H1 (cell line): ENCODE measurements around the gene BARHL2. TPM values are rescaled to one million over a fixed set of nuclear protein-coding genes. Genes with fewer than 3 reads are reported as not detected.

Experiments
- CTCF ChIA-PET: fragments of 300-600 bp; sonication (Branson Sonifier 250); formaldehyde crosslinking; loops from one replicate; lab custom pipeline; 2021; ENCODE audit not compliant: partially characterized antibody; lab: Charles Lee
- POLR2A ChIA-PET: fragments of 300-600 bp; sonication (Branson Sonifier 250); formaldehyde crosslinking; loops from one replicate; lab custom pipeline; 2021; ENCODE audit warnings: inconsistent platforms; ENCODE audit not compliant: partially characterized antibody; lab: Charles Lee
- DNase-seq, 2 experiments: peaks; one replicate each; pipeline versions ENCODE4 v3.0.0 to v3.0.0-alpha.2; 2010 to 2022; ENCODE audit warnings: low spot score in 2 of 2, low read depth in 1 of 2, mixed read lengths in 1 of 2
- FAIRE-seq: peaks from 2 replicates; lab custom pipeline; 2011; peaks lifted over from hg19 to GRCh38; lab: Jason Lieb, UNC
- H2AFZ ChIP-seq: 2 replicates; pipeline ENCODE4 v1.8.1; 2012; ENCODE audit warnings: low read length, inconsistent platforms
- H2AK5ac ChIP-seq: 2 replicates; pipeline ENCODE4 v1.6.1; 2013; ENCODE audit warnings: low read depth, low read length
- H2BK120ac ChIP-seq: replicated peaks from 2 replicates; pipeline ENCODE3; 2013; ENCODE audit warnings: low read depth, low read length, inconsistent platforms
- H2BK12ac ChIP-seq: 2 replicates; pipeline ENCODE4 v1.6.1; 2013; ENCODE audit warnings: low read depth, low read length
- H2BK15ac ChIP-seq: 2 replicates; pipeline ENCODE4 v1.6.1; 2013; ENCODE audit warnings: low read length
- H2BK20ac ChIP-seq: 2 replicates; pipeline ENCODE4 v1.6.1; 2013; ENCODE audit warnings: low read length
- H2BK5ac ChIP-seq: 2 replicates; pipeline ENCODE4 v1.6.1; 2013; ENCODE audit warnings: low read depth, low read length
- H3K14ac ChIP-seq: 2 replicates; pipeline ENCODE4 v1.6.1; 2013; ENCODE audit warnings: inconsistent platforms; ENCODE audit not compliant: insufficient read length
- H3K18ac ChIP-seq: 2 replicates; pipeline ENCODE4 v1.6.1; 2013; ENCODE audit warnings: low read length; ENCODE audit errors: extremely low read depth
- H3K23ac ChIP-seq: 2 replicates; pipeline ENCODE4 v1.6.1; 2013; ENCODE audit warnings: inconsistent platforms; ENCODE audit not compliant: insufficient read length
- H3K23me2 ChIP-seq: 2 replicates; pipeline ENCODE4 v1.6.1; 2013; ENCODE audit warnings: low read depth, low read length
- H3K27ac ChIP-seq: 2 replicates; pipeline ENCODE4 v1.6.1; 2011; ENCODE audit warnings: low read depth, low read length, inconsistent platforms
- H3K27me3 ChIP-seq, 4 experiments: replicated peaks in 1 of 4; 1 replicate in 1 of 4; 2 replicates in 3 of 4; pipeline versions ENCODE4 v1.6.1 to v1.8.1; 2011 to 2013; ENCODE audit warnings: low read length in 3 of 4, mild to moderate bottlenecking in 3 of 4, inconsistent platforms in 2 of 4, mixed read lengths in 2 of 4, moderate library complexity in 1 of 4; ENCODE audit not compliant: control insufficient read depth in 3 of 4, insufficient read depth in 3 of 4; ENCODE audit errors: extremely low read depth in 1 of 4
- H3K36me3 ChIP-seq, 4 experiments: 2 replicates each; pipeline versions ENCODE4 v1.6.1 to v1.8.1; 2011 to 2013; ENCODE audit warnings: mild to moderate bottlenecking in 4 of 4, low read length in 3 of 4, moderate library complexity in 2 of 4, control low read depth in 1 of 4, inconsistent platforms in 1 of 4; ENCODE audit not compliant: insufficient read depth in 4 of 4, control insufficient read depth in 2 of 4
- H3K4ac ChIP-seq: replicated peaks from 2 replicates; pipeline ENCODE3; 2013; ENCODE audit warnings: low read length, low read depth, mixed read lengths, inconsistent platforms; ENCODE audit not compliant: insufficient read length
- H3K4me1 ChIP-seq, 4 experiments: replicated peaks in 1 of 4; 1 replicate in 1 of 4; 2 replicates in 3 of 4; pipeline versions ENCODE4 v1.6.1 to v1.8.1; 2011 to 2013; ENCODE audit warnings: low read length in 3 of 4, inconsistent platforms in 2 of 4, mixed read lengths in 1 of 4; ENCODE audit not compliant: insufficient read depth in 4 of 4, control insufficient read depth in 3 of 4
- H3K4me2 ChIP-seq, 2 experiments: 2 replicates each; pipeline versions ENCODE4 v1.6.1 to v1.8.1; 2011 to 2013; ENCODE audit warnings: low read depth in 2 of 2, low read length in 2 of 2, control low read depth in 1 of 2, inconsistent platforms in 1 of 2, mild to moderate bottlenecking in 1 of 2; ENCODE audit not compliant: insufficient read depth in 1 of 2
- H3K4me3 ChIP-seq, 4 experiments: fragments of 200-600, 300-600 bp in 1 of 4; sonication (generic), shearing (Covaris generic), sonication (Bioruptor Twin) in 1 of 4; 2 replicates each; pipeline versions ENCODE4 v1.5.1 to v1.8.1; 2011 to 2016; ENCODE audit warnings: low read length in 4 of 4, low read depth in 3 of 4, control low read depth in 2 of 4, inconsistent platforms in 2 of 4, mild to moderate bottlenecking in 2 of 4, mixed read lengths in 1 of 4, moderate library complexity in 1 of 4; ENCODE audit not compliant: insufficient read depth in 2 of 4; ENCODE audit errors: extremely low read depth in 1 of 4
- H3K56ac ChIP-seq: replicated peaks from 2 replicates; pipeline ENCODE3; 2013; ENCODE audit warnings: low read depth, mild to moderate bottlenecking, mixed read lengths, low read length, inconsistent platforms; ENCODE audit not compliant: insufficient read length
- H3K79me1 ChIP-seq: 2 replicates; pipeline ENCODE4 v1.6.1; 2013; ENCODE audit warnings: low read depth, low read length, control low read depth
- H3K79me2 ChIP-seq, 2 experiments: 2 replicates each; pipeline versions ENCODE4 v1.6.1 to v1.8.1; 2012 to 2013; ENCODE audit warnings: low read length in 2 of 2, mild to moderate bottlenecking in 2 of 2, inconsistent platforms in 1 of 2; ENCODE audit not compliant: insufficient read depth in 2 of 2, control insufficient read depth in 1 of 2
- H3K9ac ChIP-seq, 4 experiments: replicated peaks in 1 of 4; 1 replicate in 1 of 4; 2 replicates in 3 of 4; pipeline versions ENCODE4 v1.6.1 to v1.8.1; 2011 to 2013; ENCODE audit warnings: low read depth in 3 of 4, low read length in 3 of 4, control low read depth in 2 of 4, mild to moderate bottlenecking in 2 of 4, moderate library complexity in 2 of 4, inconsistent platforms in 1 of 4; ENCODE audit errors: extremely low read depth in 1 of 4
- H3K9me3 ChIP-seq, 2 experiments: 2 replicates each; pipeline versions ENCODE4 v1.6.1 to v1.8.1; 2012 to 2013; ENCODE audit warnings: mild to moderate bottlenecking in 2 of 2, moderate library complexity in 2 of 2, control low read depth in 1 of 2, inconsistent platforms in 1 of 2, low read depth in 1 of 2, low read length in 1 of 2, mixed read lengths in 1 of 2; ENCODE audit not compliant: insufficient read depth in 2 of 2
- H4K20me1 ChIP-seq, 2 experiments: replicated peaks in 1 of 2; 2 replicates each; pipeline versions ENCODE3 to v1.8.1; 2011 to 2013; ENCODE audit warnings: inconsistent platforms in 2 of 2, low read length in 2 of 2, mild to moderate bottlenecking in 1 of 2; ENCODE audit not compliant: insufficient read depth in 2 of 2, control insufficient read depth in 1 of 2
- H4K5ac ChIP-seq: 2 replicates; pipeline ENCODE4 v1.6.1; 2013; ENCODE audit warnings: low read length, low read depth, mixed read lengths, inconsistent platforms; ENCODE audit not compliant: insufficient read length
- H4K8ac ChIP-seq: 2 replicates; pipeline ENCODE4 v1.8.0; 2013; ENCODE audit warnings: mild to moderate bottlenecking, moderate library complexity, low read length, inconsistent platforms; ENCODE audit not compliant: insufficient read depth; ENCODE audit errors: extremely low read depth
- H4K91ac ChIP-seq: replicated peaks from 2 replicates; pipeline ENCODE3; 2013; ENCODE audit warnings: low read length, mixed read lengths, inconsistent platforms; ENCODE audit not compliant: insufficient read length
- BCL11A ChIP-seq, 2 experiments: IDR thresholded peaks; one replicate each; pipeline ENCODE4 v1.6.1; 2011; ENCODE audit warnings: low read depth in 2 of 2, low read length in 2 of 2, mild to moderate bottlenecking in 2 of 2
- CBX8 ChIP-seq: fragments of 300-800, 300-1000 bp; sonication (generic); IDR thresholded peaks from 2 replicates; pipeline ENCODE4 v1.7.1; 2016; ENCODE audit warnings: low read depth, low read length, borderline replicate concordance
- CREB1 ChIP-seq: IDR thresholded peaks from 2 replicates; pipeline ENCODE4 v1.6.1; 2012; ENCODE audit warnings: inconsistent platforms
- EZH2 ChIP-seq: fragments of 200-600 bp; sonication (generic); IDR thresholded peaks from 2 replicates; pipeline ENCODE4 v1.7.1; 2012; ENCODE audit warnings: low read depth, mild to moderate bottlenecking, moderate library complexity, low read length, inconsistent platforms; ENCODE audit not compliant: severe bottlenecking
- GABPA ChIP-seq: IDR thresholded peaks from 2 replicates; pipeline ENCODE4 v1.6.1; 2011; ENCODE audit warnings: mild to moderate bottlenecking, low read length, moderate library complexity, borderline replicate concordance; ENCODE audit not compliant: insufficient read depth
- JUN ChIP-seq: IDR thresholded peaks from 2 replicates; pipeline ENCODE4 v1.6.1; 2011; ENCODE audit warnings: low read depth, mild to moderate bottlenecking, improper control_type of control experiment, low read length
- KDM5A ChIP-seq: fragments of 200-600 bp; IDR thresholded peaks from 2 replicates; pipeline ENCODE4 v1.7.1; 2012; ENCODE audit warnings: mild to moderate bottlenecking, low read length, inconsistent platforms, mixed read lengths
- NRF1 ChIP-seq: IDR thresholded peaks from 2 replicates; pipeline ENCODE4 v1.6.1; 2011; ENCODE audit warnings: mild to moderate bottlenecking, low read depth, low read length, improper control_type of control experiment
- POLR2A ChIP-seq, 2 experiments: IDR thresholded peaks; 1 replicate in 1 of 2; 2 replicates in 1 of 2; pipeline ENCODE4 v1.6.1; 2011; ENCODE audit warnings: low read depth in 2 of 2, low read length in 2 of 2, mild to moderate bottlenecking in 2 of 2; ENCODE audit errors: control extremely low read depth in 1 of 2
- POLR2AphosphoS5 ChIP-seq: IDR thresholded peaks from 2 replicates; pipeline ENCODE4 v1.6.1; 2011; ENCODE audit warnings: low read depth, low read length
- RXRA ChIP-seq: IDR thresholded peaks from 2 replicates; pipeline ENCODE4 v1.6.1; 2011; ENCODE audit warnings: low read depth, mild to moderate bottlenecking, low read length, moderate library complexity; ENCODE audit not compliant: insufficient read depth
- SUZ12 ChIP-seq: fragments of 200-600 bp; sonication (generic); IDR thresholded peaks from 2 replicates; pipeline ENCODE4 v1.6.1; 2012; ENCODE audit warnings: mild to moderate bottlenecking, inconsistent platforms, low read length, moderate library complexity, mixed read lengths
- USF2 ChIP-seq: IDR thresholded peaks from 2 replicates; pipeline ENCODE4 v1.6.1; 2011; ENCODE audit warnings: low read length, improper control_type of control experiment
- WGBS, 2 experiments: shearing (Covaris generic) in 1 of 2; methylation state at CpG; one replicate each; pipeline versions ENCODE4 v1.1.6 to v1.1.7; 2013 to 2015; ENCODE audit warnings: low lambda C conversion rate in 2 of 2, mixed read lengths in 2 of 2, inconsistent platforms in 1 of 2, low coverage in 1 of 2, missing lambda C conversion rate in 1 of 2; ENCODE audit not compliant: insufficient replicate concordance in 2 of 2, insufficient coverage in 1 of 2, insufficient read length in 1 of 2; ENCODE audit errors: extremely low coverage in 1 of 2, missing lambda C conversion rate in 1 of 2; 5-methylcytosine and 5-hydroxymethylcytosine counted together
- polyA plus RNA-seq, 7 experiments: library from polyadenylated mRNA; depleted of rRNA in 3 of 7; stranded (reverse) in 5 of 7; unstranded in 2 of 7; fragments of >200 nt in 5 of 7; fragments of 200-250 nt in 2 of 7; gene quantifications; 1 replicate in 5 of 7; 2 replicates in 1 of 7; 4 replicates in 1 of 7; pipeline versions ENCODE4 v1.2.1 to v1.2.3, GENCODE V29; 2011 to 2013; ENCODE audit warnings: missing spikeins in 2 of 7, mixed read lengths in 2 of 7
- total RNA-seq: library from RNA; stranded (reverse); fragmentation: NEBNext Ultra II Directional; extraction: Animal tissue kit (Norgen Biotek cat#: 25700); gene quantifications from 2 replicates; pipeline ENCODE4 v1.2.1, GENCODE V29; 2021

Gene BARHL2
- total and polyA plus RNA-seq, 2 of the 8 experiments (the other 6 are each of a cell fraction or from before 2014, with no cell fraction given), result 0.15 TPM; not detected in 1

GRCh38 chr1:90720145-90720636 lies 3.1 kb upstream of the BARHL2 start:
- H3K14ac ChIP-seq, result no peak overlapping the region
- H3K4me3 ChIP-seq, result peak overlapping the region; percentile 8 to 59 (median 24); a peak in 6 of 8 replicates
- H3K9me3 ChIP-seq, result no peaks in the 10 kb centered on the region
- H4K5ac ChIP-seq, result no peak overlapping the region
- H3K9ac ChIP-seq, result no peak overlapping the region
- peaks cover 85 to 99% (median 95%) of the 10 kb centered on the region in 4 experiments for H3K27me3 ChIP-seq
- H4K20me1 ChIP-seq, result peaks cover 6 to 21% of the 10 kb centered on the region in 2 experiments
- no peak for FAIRE-seq
- H3K4me2 ChIP-seq, result peak overlapping the region; percentile 58 to 80
- ChIA-PET CTCF (interaction anchor here (0.6 to 12.8 kb wide), 13 partner anchors 10 to 444 kb away, joined by 3 to 139 read pairs (median 4); no protein-coding TSS in a partner anchor), POLR2A (interaction anchor here (0.7 to 1.9 kb wide), 3 partner anchors 10 to 13 kb away, joined by 3 to 6 read pairs (median 5); no protein-coding TSS in a partner anchor)
- no peak overlapping the region for H4K8ac ChIP-seq
- H3K4me1 ChIP-seq, result peaks cover 10 to 34% (median 23%) of the 10 kb centered on the region in 4 experiments
- no peak overlapping the region for H3K4ac ChIP-seq
- H3K23ac ChIP-seq, result no peak overlapping the region
- H4K91ac ChIP-seq, result no peak overlapping the region
- no peak overlapping the region for H2BK12ac ChIP-seq
- H3K79me1 ChIP-seq, result no peaks in the 10 kb centered on the region
- H2BK20ac ChIP-seq, result no peak overlapping the region
- peaks cover 12% of the 10 kb centered on the region; the same call in 1 of the 2 replicates for H3K23me2 ChIP-seq
- 2% methylated on average over 14 of the region's 14 CpGs; no CpG with 5 or more reads in 1 of the 2 experiments for WGBS, 2 experiments
- H2AK5ac ChIP-seq, result no peak overlapping the region
- DNase-seq, result no peak
- H2BK120ac ChIP-seq, result no peak overlapping the region
- H3K18ac ChIP-seq, result no peak overlapping the region
- H3K79me2 ChIP-seq, result no peaks in the 10 kb centered on the region
- H3K36me3 ChIP-seq, result peaks cover 0 to 3% (median 0%) of the 10 kb centered on the region in 4 experiments; a peak in 1 of 8 replicates
- no peak overlapping the region for H2AFZ ChIP-seq
- H3K27ac ChIP-seq, result no peak overlapping the region
- no peak overlapping the region for H2BK15ac ChIP-seq
- H2BK5ac ChIP-seq, result no peak overlapping the region
- no peak overlapping the region for H3K56ac ChIP-seq
- TF ChIP-seq BCL11A (IDR thresholded peaks at IDR 0.05; ENCODE audit: low read depth in 2 of 2, low read length in 2 of 2), result no peak
- TF ChIP-seq CREB1, result no peak
- TF ChIP-seq GABPA, result no peak
- 0 out of 2 replicates have a peak, but pooled peaks have one; percentile 14 for TF ChIP-seq CBX8
- no peak for TF ChIP-seq RXRA
- no peak for TF ChIP-seq POLR2A (IDR thresholded peaks at IDR 0.05; ENCODE audit: control extremely low read depth in 1 of 2, low read depth in 2 of 2, low read length in 2 of 2)
- TF ChIP-seq SUZ12, result no peak
- TF ChIP-seq NRF1, result no peak
- no peak for TF ChIP-seq POLR2AphosphoS5
- TF ChIP-seq USF2, result no peak
- no peak for TF ChIP-seq EZH2
- TF ChIP-seq KDM5A, result no peak
- TF ChIP-seq JUN, result no peak
